HPDE6-E6E7 (cell line): ENCODE data around the gene RPS6KL1.

Experiments
- DNase-seq: peaks from one replicate; pipeline ENCODE4 v3.0.0; 2011; ENCODE audit warnings: missing footprints; ENCODE audit errors: extremely low spot score

Gene RPS6KL1

DNA sequence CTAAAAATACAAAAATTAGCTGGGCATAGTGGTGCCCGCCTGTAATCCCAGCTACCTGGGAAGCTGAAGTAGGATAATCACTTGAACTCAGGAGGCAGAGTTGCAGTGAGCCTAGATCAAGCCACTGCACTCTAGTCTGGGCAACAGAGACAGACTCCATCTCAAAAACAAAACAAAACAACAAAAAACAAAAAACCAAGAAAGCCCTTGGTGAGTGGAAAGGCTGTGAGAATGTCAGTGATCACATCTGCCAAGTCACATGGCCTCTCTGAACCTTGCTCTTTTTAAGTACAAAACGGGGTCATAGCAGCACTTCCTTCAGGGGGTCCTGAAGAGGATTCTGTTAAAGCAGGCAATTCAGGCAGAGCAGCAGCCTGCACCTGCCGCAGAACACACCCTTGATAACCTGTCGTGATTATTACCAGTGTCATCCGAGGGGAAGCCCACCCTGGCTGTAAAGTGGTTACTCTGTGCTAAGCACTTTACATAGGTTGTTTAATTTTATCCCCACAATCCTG lies 9.6 kb downstream of the RPS6KL1 start:
- no peak for DNase-seq

GRCh38 chr14:74912801-74913200 lies 10.3 kb downstream of the RPS6KL1 start:
- no peak for DNase-seq

DNA sequence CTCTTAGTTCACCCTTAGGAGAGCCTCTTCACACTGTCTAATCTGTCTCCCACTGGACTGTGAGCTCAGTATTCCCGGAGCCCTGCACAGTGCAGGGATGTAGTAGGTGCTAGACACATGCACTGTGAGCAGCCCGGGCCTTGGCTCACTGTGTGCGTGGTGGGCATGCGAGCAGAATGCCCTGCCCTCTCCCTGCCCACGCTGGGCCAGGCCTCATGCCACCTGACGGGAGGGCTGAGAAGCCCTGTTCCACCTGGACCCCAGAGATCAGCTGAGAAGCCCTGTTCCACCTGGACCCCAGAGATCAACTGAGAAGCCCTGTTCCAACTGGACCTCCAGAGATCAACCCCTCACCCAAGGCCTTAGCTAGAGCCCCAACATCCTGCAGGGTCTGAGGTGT lies 10.9 kb downstream of the RPS6KL1 start:
- no peak for DNase-seq

- no peak for DNase-seq
Observed at GRCh38 chr14:74911704-74912103, 11.4 kb downstream of the RPS6KL1 start.

DNA sequence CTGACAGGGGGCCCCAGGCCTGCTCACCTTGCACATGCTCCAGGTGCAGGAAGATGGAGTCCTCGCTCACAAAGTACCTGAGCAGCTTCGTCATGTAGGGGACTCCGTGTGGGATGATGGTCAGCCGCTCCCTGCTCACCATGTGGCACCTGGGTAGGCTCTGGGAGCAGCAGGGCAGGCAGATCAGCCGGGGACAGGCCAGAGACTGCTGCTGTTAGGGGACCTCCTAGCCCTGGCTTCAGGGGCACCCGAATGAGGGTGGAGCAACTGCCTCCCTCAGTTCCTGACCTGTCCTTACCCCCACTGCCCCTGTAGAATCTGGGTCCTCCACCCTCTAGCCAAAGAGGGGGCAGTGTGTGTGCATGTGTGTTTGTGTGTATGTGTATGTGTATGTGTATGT lies 11.8 kb downstream of the RPS6KL1 start:
- DNase-seq = no peak

- no peak for DNase-seq
Observed at GRCh38 chr14:74910556-74910955, 12.5 kb downstream of the RPS6KL1 start.

- DNase-seq = no peak
Observed at GRCh38 chr14:74909911-74910310, 13.1 kb downstream of the RPS6KL1 start.

- DNase-seq = no peak
Observed at GRCh38 chr14:74909501-74909900, 13.6 kb downstream of the RPS6KL1 start.

DNA sequence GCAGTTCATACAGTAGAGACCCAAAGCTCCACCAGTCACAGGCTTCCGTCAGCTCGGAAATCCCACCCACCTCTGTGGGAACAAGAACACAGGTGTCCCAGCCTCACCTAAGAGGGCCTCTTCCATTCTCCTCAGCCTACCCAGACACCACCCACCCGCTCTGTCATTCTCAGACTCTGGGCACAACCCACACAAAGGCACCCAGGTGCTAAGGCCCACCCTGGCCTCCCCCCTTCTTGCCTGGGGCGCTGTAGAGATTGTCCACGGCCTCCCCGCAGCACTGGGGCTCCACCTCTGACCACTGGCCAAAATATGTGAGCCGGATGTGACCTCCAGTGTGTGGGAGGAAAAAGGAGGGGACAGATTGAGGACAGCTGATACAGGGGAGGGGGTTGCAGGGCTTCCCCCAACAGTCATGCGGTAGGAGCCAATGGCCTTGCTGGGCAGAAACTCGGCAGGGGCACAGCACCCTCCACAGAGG lies 14.2 kb downstream of the RPS6KL1 start:
- DNase-seq = no peak

DNA sequence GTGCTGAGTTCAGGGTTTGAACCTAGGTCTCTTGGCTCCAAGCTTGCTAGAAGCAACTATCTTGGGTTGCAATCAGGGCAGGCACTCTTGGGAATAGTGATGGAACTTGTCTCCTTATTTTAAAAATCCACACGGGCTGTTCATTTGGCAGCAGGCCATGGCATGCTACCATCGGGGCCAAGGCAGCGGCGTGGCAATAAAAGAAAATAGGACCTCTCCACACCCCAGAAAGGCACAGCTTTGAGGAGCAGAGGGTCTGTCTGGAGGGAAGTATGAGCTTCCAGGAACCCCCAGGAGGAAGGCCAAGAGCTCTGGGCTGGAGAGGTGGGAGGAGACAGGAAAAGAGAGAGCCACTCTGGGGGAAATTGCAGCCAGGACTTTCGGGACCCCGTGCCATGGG lies 15.3 kb downstream of the RPS6KL1 start:
- DNase-seq = no peak

- DNase-seq = no peak
Observed at GRCh38 chr14:74906925-74907521, 16.0 kb downstream of the RPS6KL1 start.

DNA sequence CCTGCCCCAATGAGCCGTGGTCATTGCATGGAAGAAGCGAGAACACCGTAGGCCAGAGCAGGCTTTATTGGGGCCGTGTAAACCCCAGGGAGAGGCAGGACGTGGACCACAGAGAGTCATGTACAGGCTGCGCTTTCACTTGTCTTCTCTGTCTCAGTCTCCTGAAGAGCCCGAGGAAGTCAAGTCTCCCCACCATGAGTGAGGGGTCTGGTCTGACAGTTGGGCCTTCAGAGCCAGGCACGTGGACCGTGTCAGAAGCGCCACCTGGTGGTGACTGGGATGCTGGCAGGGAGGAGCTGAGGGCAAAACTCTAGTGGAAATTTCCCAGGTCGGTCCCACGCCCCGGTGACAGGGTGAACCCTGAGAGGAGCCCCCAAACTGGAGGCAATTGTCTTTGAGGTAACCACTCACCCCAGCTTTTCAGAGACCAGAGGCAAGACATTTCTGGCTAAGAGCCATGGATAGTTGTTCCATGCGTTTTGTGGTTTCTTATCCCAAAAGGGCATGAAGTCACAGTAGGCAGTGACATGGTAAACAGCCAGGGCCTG lies 17.4 kb downstream of the RPS6KL1 start:
- peak; percentile 40 for DNase-seq

- DNase-seq = no peak
Observed at GRCh38 chr14:74904635-74905503, 18.2 kb downstream of the RPS6KL1 start.

GRCh38 chr14:74902941-74903705 lies 19.9 kb downstream of the RPS6KL1 start:
- no peak for DNase-seq

- DNase-seq = no peak
Observed at GRCh38 chr14:74898694-74899093, 24.4 kb downstream of the RPS6KL1 start.

GRCh38 chr14:74898083-74898482 lies 25.0 kb downstream of the RPS6KL1 start:
- DNase-seq = no peak

GRCh38 chr14:74897642-74898041 lies 25.4 kb downstream of the RPS6KL1 start:
- no peak for DNase-seq

- DNase-seq = no peak
Observed at GRCh38 chr14:74896400-74896799, 26.7 kb downstream of the RPS6KL1 start.

DNA sequence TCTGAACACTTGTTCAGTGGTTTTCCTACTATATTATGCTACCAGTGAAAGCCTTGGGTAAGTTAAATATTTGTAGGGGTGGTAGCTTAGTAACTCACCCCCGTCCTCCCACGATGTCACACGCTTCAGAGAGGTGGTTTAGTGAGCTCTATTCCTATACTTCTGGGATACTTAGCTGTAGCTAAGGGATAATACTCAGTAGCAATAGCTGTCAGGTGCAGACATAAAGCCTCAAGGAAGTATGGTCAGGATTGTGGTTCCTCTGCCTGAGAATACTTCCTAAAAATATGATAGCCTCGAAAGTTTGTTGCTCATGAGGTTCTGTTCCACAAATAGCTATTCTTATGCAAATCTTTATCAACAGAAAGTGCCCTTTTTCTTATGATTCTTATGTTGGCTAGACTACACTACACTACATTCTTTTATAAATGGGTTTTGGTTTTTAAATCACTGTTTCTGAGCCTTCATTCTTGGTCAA lies 29.4 kb downstream of the RPS6KL1 start:
- no peak for DNase-seq

DNA sequence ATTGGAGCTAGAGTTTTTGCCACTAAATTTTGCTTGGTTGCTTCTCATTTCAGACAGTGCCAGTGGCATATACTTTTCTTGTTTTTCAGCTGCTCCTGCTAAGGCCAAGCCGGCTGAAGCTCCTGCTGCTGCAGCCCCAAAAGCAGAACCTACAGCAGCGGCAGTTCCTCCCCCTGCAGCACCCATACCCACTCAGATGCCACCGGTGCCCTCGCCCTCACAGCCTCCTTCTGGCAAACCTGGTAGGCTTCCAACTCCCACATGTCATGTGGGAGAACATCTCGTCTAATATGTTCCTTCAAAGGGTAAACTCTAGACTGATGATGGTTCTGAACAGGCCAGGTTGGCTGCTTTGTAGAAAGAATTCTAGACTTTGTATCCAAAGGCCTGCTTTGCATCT lies 30.3 kb downstream of the RPS6KL1 start:
- DNase-seq = no peak

GRCh38 chr14:74891870-74892269 lies 31.2 kb downstream of the RPS6KL1 start:
- no peak for DNase-seq

- DNase-seq = no peak
Observed at GRCh38 chr14:74890262-74890661, 32.8 kb downstream of the RPS6KL1 start.
